Stimulated activated CD4-positive, alpha-beta T cell treated with anti-CD3 and anti-CD28 coated beads, Interleukin-4, amount 100 ng/mL, for 24 hours (primary cell): ENCODE results near the gene DAD1.

Experiments used
- DNase-seq: peaks from one replicate; pipeline ENCODE4 v3.0.0-alpha.2; 2020

Gene DAD1

DNA sequence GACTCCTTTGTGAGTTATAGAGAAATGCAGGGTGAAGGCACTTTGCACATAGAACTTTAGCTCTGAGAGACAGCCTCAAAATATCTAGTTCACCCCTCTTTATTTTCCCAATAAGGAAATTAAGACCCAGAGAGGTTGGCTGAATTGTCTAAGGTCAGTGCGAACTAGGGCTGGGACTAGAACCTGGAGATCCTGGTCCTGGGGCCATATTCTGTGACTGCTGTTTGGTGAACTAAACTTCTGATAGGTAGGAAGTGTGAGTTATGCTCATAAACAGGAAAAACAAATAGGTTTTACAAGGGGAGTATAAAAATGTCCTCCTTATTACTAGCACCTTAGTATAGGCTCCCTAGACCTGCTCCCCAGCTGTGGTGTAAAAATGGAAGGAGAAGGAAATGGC lies 53.9 kb downstream of the DAD1 start:
- no peak for DNase-seq

DNA sequence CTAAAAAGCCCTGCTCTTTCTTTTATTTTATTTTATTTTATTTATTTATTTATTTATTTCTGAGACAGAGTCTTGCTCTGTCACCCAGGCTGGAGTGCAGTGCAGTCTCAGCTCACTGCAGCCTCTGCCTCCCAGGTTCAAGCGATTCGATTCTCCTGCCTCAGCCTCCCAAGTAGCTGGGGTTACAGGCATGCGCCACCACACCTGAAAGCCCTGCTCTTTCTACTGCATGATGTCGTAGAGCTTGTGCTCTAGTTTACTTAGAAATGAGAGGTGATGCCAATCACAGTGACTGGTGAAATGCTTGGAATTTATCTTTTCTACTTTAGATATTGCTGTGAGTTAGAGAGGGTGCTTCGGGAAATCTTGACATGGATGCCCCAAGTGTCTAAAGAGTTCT lies 54.5 kb downstream of the DAD1 start:
- DNase-seq, result no peak

DNA sequence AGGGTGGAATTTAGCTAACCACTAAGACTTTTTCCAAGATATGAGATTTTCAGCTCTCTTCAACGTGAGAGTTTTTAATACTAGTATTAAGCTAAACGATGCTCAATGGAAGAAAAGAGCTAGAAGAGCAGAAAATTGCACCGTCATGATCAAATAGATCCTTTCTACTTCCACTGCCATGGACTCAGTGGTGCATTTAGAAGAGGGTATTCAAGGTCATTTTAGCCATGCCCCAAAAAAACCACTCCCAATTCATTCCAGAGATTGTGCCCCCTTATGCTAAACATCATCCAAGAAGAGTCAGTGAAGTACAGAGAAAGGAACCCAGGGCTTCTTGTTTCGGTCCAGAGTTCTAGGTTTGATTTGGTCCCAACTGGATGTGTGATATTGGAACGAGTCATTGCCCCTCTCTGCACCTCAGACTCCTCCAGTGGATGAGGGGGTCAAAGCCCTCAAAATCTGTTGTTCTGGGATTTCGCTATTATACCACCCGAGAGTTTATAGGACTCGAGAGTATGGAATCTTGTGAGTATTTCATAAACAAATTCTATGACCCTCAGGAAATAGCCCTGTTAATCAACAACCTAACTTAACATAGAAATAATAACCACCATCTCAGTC lies 55.2 kb downstream of the DAD1 start:
- DNase-seq, result no peak

DNA sequence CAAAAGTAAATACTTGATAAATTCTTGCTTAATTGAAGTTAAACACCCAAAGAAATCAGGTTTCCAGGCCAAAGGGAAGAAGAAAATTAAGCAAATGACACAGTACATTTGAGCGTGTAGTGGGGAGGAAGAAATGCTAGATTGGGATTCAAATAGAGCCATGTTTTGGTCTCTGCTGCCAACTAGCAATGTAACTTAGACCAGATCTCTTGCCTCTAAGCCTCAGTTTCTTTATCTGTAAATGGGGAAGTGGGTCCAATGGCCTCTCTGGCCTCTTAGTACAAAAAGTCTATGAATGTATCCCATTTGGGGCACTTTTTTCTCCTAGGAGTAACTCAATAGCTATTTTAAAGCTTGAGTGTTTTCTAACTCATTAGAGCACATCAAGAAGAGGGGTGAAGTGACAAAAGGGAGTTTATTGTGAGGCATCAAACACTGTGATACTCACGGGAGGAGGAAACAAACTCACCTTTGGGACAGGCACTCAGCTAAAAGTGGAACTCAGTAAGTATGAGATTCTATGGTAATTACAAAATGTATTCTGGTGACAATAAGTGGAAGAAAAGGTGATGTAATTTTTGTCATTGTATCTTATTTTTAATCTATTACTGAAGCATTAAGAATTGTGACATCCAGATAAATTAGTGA lies 55.8 kb downstream of the DAD1 start:
- DNase-seq, result no peak

DNA sequence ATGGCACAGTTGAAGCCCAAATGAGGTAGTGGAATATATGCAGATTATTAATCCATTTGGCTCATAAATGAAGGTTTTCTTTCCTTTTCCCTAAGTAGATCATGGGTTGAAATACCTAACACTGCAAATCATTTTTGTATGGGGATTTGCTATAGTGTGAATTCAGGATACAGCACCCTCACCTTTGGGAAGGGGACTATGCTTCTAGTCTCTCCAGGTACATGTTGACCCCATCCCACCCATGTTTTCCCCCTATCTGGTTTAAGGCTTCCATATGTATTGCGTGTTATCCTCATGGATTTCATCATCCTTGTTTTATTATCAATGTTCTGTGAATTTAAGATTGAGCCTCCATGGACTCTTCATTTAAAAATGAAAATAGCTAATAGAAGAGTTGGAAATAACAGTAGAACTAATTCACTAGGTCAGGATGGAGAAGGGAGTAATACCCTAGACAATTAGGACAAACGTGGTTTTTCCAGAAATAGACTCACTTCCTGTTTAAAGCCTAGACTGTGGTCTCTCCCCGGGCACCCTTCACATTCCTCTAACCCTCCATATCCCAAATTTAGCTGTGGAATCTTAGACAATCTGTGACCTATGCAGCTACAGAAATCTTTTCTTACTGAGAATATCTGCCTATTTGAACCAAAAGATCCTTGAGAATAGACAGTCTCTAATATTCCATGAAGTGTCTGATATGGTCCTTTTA lies 56.5 kb downstream of the DAD1 start:
- no peak for DNase-seq

DNA sequence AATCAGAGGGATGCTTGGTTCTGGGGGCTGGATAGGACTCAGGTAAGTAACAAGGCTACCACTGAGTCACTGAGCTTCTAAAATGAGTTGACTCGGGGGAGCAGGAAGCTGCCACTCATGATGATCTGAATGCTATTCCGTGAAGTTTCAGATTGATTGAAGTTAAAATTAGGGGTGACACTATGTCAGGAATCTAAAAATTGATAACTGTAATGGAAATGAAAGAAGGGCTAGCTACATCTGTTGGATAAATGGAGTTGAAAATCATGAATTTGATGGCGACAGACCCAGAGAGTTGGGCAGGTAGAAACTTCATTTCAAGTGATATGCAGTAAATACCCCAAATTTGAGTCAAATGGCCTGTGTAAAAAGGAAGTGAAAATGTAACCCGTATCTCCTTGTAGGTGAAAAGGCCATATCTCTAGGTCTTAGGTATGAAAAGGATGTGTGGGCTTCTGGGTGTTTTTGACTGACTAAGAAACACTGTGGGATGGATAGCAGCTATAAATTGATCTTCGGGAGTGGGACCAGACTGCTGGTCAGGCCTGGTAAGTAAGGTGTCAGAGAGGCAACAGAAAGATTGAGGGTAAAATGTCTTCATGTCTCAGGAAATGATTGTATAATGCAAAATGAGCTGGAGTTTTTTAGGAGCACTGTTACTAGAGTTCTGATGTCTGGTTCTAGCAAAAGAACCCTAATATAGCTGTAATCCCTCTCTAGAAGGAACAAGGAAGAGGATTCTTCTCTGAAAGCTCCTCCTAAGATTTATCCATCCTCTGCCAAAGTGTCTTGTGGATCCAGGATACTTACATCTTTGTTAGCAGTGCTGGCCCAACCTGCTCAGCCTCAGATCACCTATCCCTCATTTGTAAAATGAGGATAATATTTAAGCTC lies 57.3 kb downstream of the DAD1 start:
- no peak for DNase-seq

DNA sequence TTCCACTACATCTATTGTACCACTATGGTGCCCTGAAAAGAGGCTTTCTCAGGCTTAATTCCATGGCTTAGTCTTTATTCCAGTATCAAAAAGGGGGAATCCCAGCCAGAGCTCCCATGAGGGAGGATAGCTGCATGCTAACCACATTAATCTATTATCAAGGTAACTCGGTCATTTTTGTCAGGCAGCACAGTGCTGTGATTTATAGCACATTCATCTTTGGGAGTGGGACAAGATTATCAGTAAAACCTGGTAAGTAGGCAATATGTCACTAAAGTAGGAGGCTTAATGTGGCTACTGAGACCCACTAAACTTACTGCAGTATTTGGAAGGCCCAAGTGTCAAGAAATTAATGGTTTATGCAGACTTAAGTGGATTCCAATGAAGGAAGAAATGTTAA lies 58.9 kb downstream of the DAD1 start:
- no peak for DNase-seq

DNA sequence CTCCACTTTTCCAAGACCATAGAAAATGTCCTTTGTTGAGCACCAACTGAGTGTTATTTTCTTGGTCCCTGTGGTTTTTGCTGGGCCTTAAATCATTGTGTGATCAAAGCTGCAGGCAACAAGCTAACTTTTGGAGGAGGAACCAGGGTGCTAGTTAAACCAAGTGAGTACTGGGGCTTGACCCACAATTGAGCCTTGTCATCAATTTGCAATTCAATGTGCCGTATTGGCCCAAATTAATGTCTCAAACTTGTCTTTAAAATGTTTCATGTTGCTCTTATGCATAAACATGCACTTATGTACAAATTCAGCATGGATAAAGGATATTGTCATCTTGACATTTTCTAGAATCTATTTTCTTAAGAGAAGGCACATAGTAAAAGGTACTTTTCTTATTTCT lies 62.3 kb downstream of the DAD1 start:
- DNase-seq, result no peak

DNA sequence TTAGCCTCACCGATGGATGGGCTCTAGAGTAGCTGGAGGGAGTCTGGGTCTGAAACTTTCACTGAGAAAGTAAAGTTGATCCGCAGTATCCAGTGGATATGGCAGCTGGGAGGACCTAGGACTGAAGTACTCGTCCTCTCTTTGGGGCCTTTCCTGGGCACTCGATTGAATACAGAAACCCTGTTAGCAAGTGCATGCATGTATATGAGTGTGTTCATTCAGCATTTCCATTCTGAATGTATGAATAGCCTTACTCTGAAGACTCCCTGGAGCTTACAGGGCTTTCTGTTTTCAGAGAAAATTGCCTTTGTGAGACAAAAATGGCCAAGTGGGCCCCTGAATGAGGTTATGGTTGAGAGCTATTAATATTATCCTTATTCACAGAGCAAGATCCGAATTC lies 62.8 kb downstream of the DAD1 start:
- no peak for DNase-seq

DNA sequence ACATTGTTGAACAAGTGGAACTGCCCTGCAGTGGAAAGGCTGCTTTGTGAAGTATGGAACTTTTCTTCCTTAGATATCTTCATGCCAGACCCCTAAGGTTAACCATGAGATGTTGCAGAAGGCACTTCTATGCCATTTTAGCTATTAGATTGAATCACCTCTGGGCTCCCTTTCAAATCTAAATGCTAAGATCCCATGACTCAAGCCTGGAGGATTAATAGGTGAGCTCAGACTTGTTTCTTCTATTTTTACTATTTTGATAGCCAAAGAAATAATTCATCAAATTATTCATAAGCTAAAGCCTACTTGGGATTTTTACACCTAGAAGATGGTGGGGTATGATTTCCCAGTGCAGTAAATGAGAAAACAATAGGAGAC lies 64.3 kb downstream of the DAD1 start:
- no peak for DNase-seq

DNA sequence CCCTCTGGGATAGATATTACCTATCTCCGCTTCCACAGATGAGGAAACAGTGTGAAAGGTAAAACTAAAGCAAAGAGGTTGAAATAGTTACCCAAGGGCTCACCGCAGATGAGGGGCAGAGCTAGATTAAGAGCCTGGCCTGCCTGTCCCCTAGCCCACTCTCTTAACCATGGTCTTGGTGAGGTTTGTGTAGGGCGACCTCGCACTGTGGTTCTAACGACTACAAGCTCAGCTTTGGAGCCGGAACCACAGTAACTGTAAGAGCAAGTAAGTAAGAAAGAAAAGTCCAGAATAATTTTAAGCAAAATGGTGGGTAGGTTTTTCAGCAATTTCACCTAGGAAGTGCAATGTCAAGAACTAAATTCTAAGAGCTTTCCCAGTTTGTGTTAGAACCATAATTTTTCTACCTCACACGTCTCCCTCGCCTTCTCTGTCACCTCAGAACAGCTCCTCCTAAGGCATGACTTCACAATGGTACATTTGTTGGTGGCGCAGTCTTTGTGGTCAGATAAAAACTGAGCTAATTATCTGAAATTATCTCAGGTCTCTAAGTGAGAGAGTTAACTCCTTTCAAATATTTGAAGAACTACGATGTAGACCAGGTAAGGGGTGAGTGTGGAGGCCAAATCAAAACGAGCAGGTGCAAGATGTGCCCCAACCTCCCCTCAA lies 64.8 kb downstream of the DAD1 start:
- no peak for DNase-seq

DNA sequence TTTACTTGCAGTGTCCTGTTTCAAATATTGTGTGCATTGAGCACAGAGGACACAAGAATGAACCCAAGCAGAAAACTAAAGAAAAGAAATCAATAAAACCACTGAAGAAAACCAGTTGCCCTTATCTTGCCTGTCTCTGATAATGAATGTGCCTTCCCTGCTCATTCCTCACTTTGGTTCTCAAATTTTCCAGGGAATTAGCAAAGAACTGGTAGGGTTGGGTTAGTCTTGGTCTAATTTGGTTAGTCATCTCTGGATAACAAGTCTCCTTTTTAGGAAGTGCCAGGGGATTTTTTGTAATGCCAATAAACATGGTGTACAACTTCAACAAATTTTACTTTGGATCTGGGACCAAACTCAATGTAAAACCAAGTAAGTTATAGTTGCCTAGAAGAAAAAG lies 65.7 kb downstream of the DAD1 start:
- DNase-seq, result no peak

DNA sequence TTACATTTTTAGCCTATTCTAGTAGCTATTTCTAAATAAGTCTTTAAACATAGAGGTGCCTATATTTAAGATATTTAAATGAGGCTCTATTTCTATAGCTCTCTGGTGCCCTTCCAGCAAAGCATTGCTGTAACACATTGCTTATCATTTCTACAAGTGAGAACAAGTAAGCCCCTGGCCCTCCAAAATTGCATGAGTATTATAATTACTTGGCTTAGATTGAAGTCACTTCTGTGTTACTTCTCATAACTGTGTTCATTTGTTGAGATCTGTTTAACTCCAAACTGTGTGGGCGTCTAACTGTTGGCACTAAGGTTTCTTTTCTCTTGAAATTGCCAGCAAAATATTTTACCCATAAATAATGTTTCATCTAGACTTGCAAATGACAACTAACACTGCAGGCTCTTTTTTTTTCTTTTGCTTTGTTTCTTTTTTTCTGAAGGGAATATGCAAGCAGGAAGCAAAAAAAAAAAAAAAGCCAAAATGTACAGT lies 66.5 kb downstream of the DAD1 start:
- DNase-seq, result no peak

DNA sequence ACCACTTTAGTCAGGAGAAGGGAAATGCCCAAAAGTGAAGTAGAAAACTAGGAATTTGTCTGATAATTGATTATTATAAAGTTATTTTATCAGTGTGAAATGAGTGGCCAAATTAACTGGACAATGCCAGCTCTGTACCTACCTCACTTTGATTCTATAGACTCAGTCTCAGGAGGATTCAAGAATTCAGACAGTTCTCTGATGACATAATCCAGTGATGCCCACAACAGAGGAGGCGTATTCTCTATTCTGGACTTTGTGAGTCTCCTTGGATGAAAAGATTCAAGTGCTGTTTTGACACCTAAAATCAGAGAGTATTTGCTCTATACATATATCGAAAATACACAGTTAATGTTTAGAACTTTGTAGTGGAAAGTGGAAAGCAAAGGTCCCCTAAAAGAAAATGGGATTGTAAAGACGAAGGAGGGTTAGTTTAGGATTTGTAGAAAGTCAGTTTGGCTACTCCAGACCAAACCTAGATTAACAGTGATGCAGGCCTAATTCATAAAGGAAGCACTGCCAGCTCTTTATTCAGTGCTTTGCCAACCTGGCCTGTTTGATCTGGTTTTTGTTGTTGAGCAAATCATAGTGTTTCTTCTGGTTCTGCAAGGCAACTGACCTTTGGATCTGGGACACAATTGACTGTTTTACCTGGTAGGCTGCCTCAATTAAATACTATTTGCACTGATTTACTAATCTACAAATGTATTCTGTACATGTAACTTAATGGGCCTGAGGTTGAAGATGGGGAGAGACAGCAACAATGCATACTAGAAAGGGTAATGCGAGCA lies 67.4 kb downstream of the DAD1 start:
- no peak for DNase-seq

DNA sequence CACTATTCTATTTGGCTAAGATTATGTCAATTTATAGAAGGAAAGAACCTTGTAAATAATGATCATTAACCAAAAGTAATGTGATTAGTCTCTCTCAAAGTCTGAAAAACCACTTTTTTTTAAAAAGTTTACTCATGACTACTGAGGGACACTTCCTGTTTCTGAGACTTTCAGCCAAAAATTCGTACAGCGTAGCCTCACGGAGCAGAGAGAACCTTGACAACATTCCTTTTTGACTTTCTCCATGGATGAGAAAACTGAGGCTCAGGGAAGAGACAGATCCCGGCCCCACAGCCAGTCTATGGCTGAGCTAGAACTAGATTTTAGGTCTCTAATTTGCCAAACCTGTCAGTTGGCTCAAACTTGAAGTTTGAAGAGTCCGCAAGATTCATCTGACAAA lies 68.2 kb downstream of the DAD1 start:
- no peak for DNase-seq

DNA sequence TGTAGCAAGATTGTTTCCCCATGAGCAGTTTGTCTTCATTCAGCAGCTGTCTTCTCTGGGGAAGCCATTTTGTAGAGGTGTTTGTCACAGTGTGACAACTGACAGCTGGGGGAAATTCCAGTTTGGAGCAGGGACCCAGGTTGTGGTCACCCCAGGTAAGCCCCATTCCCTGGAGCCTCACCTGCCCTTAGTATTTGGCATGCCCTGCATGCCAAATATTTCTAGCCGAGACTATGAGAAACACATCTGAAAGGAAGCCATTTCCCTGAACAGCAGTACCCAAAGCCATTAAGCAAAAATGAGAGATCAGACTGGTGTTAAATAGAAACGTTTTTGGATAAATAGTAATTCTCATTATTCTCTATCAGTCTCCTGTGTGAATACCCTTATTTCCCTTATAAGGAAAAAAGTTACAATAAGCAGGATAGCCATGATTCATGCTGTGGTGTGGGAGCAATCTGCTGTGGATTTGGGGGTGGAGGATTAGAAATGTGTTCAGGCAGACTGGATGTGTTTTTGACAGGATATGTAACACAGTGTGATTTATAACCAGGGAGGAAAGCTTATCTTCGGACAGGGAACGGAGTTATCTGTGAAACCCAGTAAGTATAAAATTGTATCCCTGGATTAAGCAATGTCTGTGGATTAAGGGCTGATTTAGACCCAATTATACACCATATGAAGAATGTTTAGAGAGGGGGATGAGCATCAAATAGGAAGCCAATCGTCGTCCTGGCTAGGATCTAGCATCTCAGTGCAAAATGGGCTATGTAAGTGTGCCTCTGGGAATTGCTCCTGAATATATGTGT lies 68.9 kb downstream of the DAD1 start:
- no peak for DNase-seq

DNA sequence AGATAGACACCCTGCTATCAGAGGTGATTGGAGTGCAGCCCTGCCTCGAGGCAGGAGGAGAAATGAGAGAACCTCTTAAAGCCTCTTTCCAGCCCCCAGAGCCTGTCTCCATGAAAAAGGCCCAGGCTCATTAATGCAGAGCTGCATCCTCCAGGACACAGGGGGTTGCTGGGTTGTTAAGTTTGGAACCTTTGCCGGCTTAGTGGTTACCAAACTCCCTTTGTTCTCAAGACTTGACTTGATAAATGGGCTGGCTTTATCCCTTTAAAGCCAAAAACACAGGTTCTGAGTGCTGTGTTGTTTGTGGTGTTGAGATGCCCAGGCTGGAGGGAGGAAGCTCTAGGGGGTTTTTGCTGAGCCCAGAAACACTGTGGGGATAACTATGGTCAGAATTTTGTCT lies 71.0 kb downstream of the DAD1 start:
- DNase-seq, result no peak

DNA sequence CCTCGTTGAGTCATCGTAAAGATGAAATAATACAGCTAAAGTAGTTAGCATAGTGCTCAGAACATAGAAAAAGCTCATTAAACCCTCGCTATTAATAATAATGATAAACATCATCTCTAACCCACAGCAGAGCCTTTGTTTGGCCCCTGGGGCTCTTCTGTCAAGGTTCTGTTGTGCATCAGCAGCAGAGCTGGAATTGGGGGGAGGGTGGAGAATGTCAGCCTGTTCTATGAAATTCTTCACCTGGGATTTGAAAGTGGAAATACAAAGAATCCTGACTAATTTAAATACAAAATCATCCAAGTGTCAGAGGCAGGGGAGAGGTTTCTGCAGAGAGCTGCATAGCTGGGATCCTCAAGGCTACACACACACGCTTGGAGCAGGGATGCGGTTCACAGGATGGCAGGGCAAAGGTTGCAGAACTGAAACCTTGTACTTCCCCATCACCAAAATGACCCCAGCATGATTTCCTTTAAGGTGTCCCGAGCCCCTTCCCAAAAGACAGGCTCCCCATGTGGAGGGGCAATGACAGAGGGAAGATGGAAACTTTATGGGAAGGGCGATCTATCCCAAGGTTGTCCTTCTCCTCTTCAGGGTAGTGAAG lies 71.8 kb downstream of the DAD1 start:
- DNase-seq, result no peak

DNA sequence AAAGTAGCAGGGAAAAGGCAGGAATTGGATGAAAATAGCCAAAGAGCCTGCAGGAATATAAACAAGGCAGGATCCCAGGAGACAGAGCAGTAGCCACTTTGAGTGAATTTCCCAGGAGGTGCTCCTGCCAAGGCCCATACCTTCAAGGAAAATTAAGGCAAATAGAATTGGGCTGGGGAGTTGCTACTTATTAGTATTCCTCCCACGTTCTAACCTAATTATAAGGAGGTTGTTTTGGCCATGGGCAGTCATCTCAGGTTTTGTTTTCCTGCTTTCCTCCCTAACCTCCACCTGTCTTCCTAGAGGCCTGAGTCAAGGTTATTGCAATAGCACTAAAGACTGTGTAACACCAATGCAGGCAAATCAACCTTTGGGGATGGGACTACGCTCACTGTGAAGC lies 73.1 kb downstream of the DAD1 start:
- DNase-seq, result no peak
